CD1c-positive myeloid dendritic cell (primary cell): ENCODE measurements around the gene PCDHGA5.
"Not testable (repeated sequence)": the region's sequence is repeated elsewhere in the genome, so short reads cannot be mapped to it uniquely, and the experiment has no call there.

Source experiments
- DNase-seq: peaks from one replicate; pipeline ENCODE4 v3.0.0-alpha.2; 2016; ENCODE audit errors: extremely low spot score

PCDHGA5 gene

DNA sequence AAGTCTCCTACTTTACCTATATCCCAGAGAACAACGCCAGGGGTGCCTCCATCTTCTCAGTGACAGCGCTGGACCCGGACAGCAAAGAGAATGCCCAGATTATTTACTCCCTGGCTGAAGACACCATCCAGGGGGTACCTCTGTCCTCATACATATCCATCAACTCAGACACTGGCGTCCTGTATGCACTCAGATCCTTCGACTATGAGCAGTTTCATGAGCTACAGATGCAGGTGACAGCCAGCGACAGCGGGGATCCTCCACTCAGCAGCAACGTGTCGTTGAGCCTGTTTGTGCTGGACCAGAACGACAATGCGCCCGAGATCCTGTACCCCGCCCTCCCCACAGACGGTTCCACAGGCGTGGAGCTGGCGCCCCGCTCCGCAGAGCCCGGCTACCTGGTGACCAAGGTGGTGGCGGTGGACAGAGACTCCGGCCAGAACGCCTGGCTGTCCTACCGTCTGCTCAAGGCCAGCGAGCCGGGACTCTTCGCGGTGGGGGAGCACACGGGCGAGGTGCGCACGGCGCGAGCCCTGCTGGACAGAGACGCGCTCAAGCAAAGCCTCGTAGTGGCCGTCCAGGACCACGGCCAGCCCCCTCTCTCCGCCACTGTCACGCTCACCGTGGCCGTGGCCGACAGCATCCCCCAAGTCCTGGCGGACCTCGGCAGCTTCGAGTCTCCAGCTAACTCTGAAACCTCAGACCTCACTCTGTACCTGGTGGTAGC is 50.7 kb downstream of the PCDHGA5 start:
- not testable (repeated sequence) for DNase-seq

- DNase-seq, result not testable (repeated sequence)
Measured at GRCh38 chr5:141415275-141415618, 51.3 kb downstream of the PCDHGA5 start.
